H9 (cell line): Measurements from ENCODE around the gene FOXN4. TPM values are rescaled to one million over a fixed set of nuclear protein-coding genes. Genes with fewer than 3 reads are reported as not detected.

Experiments
- DNase-seq: peaks from one replicate; pipeline ENCODE4 v3.0.0-alpha.2; 2017
- H2AFZ ChIP-seq: one replicate; pipeline ENCODE4 v1.6.1; 2013; ENCODE audit warnings: mild to moderate bottlenecking, low read length, control low read depth, moderate library complexity
- H2AK5ac ChIP-seq: 2 replicates; pipeline ENCODE4 v1.6.1; 2013; ENCODE audit warnings: low read length, control low read depth, mixed read lengths; ENCODE audit not compliant: insufficient read length
- H2BK120ac ChIP-seq: one replicate; pipeline ENCODE4 v1.6.1; 2013; ENCODE audit warnings: low read depth, mild to moderate bottlenecking, low read length, control low read depth, inconsistent platforms; ENCODE audit not compliant: poor library complexity, severe bottlenecking
- H2BK12ac ChIP-seq: 2 replicates; pipeline ENCODE4 v1.6.1; 2013; ENCODE audit warnings: low read length, control low read depth, mixed read lengths, low read depth; ENCODE audit not compliant: insufficient read length
- H2BK15ac ChIP-seq: 2 replicates; pipeline ENCODE4 v1.6.1; 2013; ENCODE audit warnings: low read depth, low read length, control low read depth
- H2BK20ac ChIP-seq: one replicate; pipeline ENCODE4 v1.6.1; 2013; ENCODE audit warnings: low read depth, mild to moderate bottlenecking, low read length, control low read depth, inconsistent platforms; ENCODE audit not compliant: poor library complexity, severe bottlenecking
- H2BK5ac ChIP-seq: 2 replicates; pipeline ENCODE4 v1.6.1; 2013; ENCODE audit warnings: low read length, control low read depth, mixed read lengths; ENCODE audit not compliant: insufficient read length
- H3K14ac ChIP-seq: 2 replicates; pipeline ENCODE4 v1.6.1; 2013; ENCODE audit warnings: low read length, control low read depth; ENCODE audit not compliant: insufficient read depth
- H3K18ac ChIP-seq: 2 replicates; pipeline ENCODE4 v1.6.1; 2013; ENCODE audit warnings: low read depth, mild to moderate bottlenecking, mixed read lengths, low read length, control low read depth; ENCODE audit not compliant: insufficient read length
- H3K23ac ChIP-seq: 2 replicates; pipeline ENCODE4 v1.6.1; 2013; ENCODE audit warnings: low read length, control low read depth, mixed read lengths, low read depth; ENCODE audit not compliant: insufficient read length
- H3K23me2 ChIP-seq: 2 replicates; pipeline ENCODE4 v1.6.1; 2013; ENCODE audit warnings: low read depth, mild to moderate bottlenecking, mixed read lengths, low read length, control low read depth; ENCODE audit not compliant: insufficient read length, poor library complexity, severe bottlenecking
- H3K27ac ChIP-seq: 2 replicates; pipeline ENCODE4 v1.5.1; 2013; ENCODE audit warnings: low read length, control low read depth, mixed read lengths, low read depth; ENCODE audit not compliant: insufficient read length
- H3K27me3 ChIP-seq: 2 replicates; pipeline ENCODE4 v1.6.1; 2013; ENCODE audit warnings: low read length, control low read depth, inconsistent platforms; ENCODE audit not compliant: insufficient read depth
- H3K4ac ChIP-seq: 2 replicates; pipeline ENCODE4 v1.6.1; 2013; ENCODE audit warnings: low read depth, mild to moderate bottlenecking, control low read depth, inconsistent platforms, low read length, moderate library complexity
- H3K4me1 ChIP-seq: 2 replicates; pipeline ENCODE4 v1.6.1; 2013; ENCODE audit warnings: low read length, control low read depth, inconsistent platforms; ENCODE audit not compliant: insufficient read depth
- H3K4me2 ChIP-seq: 2 replicates; pipeline ENCODE4 v1.6.1; 2013; ENCODE audit warnings: low read length, control low read depth, mixed read lengths; ENCODE audit not compliant: insufficient read length, insufficient read depth
- H3K56ac ChIP-seq: 2 replicates; pipeline ENCODE4 v1.6.1; 2013; ENCODE audit warnings: low read depth, mild to moderate bottlenecking, mixed read lengths, low read length, control low read depth; ENCODE audit not compliant: insufficient read length
- H3K79me1 ChIP-seq: 2 replicates; pipeline ENCODE4 v1.6.1; 2013; ENCODE audit warnings: low read depth, mild to moderate bottlenecking, moderate library complexity, low read length, control low read depth, inconsistent platforms; ENCODE audit not compliant: insufficient read depth, poor library complexity, severe bottlenecking
- H3K79me2 ChIP-seq: 2 replicates; pipeline ENCODE4 v1.6.1; 2013; ENCODE audit warnings: low read length, control low read depth, inconsistent platforms; ENCODE audit not compliant: insufficient read depth
- H3K9ac ChIP-seq: 2 replicates; pipeline ENCODE4 v1.6.1; 2013; ENCODE audit warnings: low read length, control low read depth, mixed read lengths; ENCODE audit not compliant: insufficient read length; ENCODE audit errors: extremely low read depth
- H3K9me3 ChIP-seq: one replicate; pipeline ENCODE4 v1.6.1; 2013; ENCODE audit warnings: low read depth, low read length, inconsistent platforms; ENCODE audit not compliant: control insufficient read depth
- H3T11ph ChIP-seq: one replicate; pipeline ENCODE4 v1.6.1; 2013; ENCODE audit warnings: mild to moderate bottlenecking, low read length, control low read depth, inconsistent platforms
- H4K20me1 ChIP-seq: one replicate; pipeline ENCODE4 v1.6.1; 2013; ENCODE audit not compliant: control insufficient read depth, insufficient read length, insufficient read depth
- H4K5ac ChIP-seq: 2 replicates; pipeline ENCODE4 v1.6.1; 2013; ENCODE audit warnings: low read depth, mild to moderate bottlenecking, mixed read lengths, low read length, control low read depth; ENCODE audit not compliant: insufficient read length
- H4K8ac ChIP-seq: replicated peaks from 2 replicates; pipeline ENCODE4 v1.6.1; 2013; ENCODE audit warnings: low read length, control low read depth, mixed read lengths, low read depth; ENCODE audit not compliant: insufficient read length
- H4K91ac ChIP-seq: 2 replicates; pipeline ENCODE4 v1.6.1; 2013; ENCODE audit warnings: low read depth, mild to moderate bottlenecking, moderate library complexity, mixed read lengths, low read length, control low read depth; ENCODE audit not compliant: insufficient read length
- H3K27ac Mint-ChIP-seq, 3 experiments: 2 replicates in 2 of 3; 3 replicates in 1 of 3; pipeline ENCODE4 v1.8.0; 2020 to 2021; ENCODE audit warnings: mixed read lengths in 3 of 3, mild to moderate bottlenecking in 1 of 3, moderate library complexity in 1 of 3
- H3K27me3 Mint-ChIP-seq: 2 replicates; pipeline ENCODE4 v1.8.0; 2021; ENCODE audit warnings: low read depth, mild to moderate bottlenecking, moderate library complexity, mixed read lengths
- H3K36me3 Mint-ChIP-seq, 3 experiments: 2 replicates in 2 of 3; 3 replicates in 1 of 3; pipeline ENCODE4 v1.8.0; 2020 to 2021; ENCODE audit warnings: low read depth in 3 of 3, mixed read lengths in 3 of 3; ENCODE audit not compliant: insufficient read depth in 1 of 3
- H3K4me1 Mint-ChIP-seq, 2 experiments: 2 replicates each; pipeline ENCODE4 v1.8.0; 2020; ENCODE audit warnings: mixed read lengths in 2 of 2
- H3K4me3 Mint-ChIP-seq, 2 experiments: 2 replicates in 1 of 2; 3 replicates in 1 of 2; pipeline ENCODE4 v1.8.0; 2020 to 2021; ENCODE audit warnings: mild to moderate bottlenecking in 2 of 2, mixed read lengths in 2 of 2, moderate library complexity in 1 of 2
- H3K9me3 Mint-ChIP-seq, 2 experiments: 2 replicates in 1 of 2; 3 replicates in 1 of 2; pipeline ENCODE4 v1.8.0; 2020; ENCODE audit warnings: mild to moderate bottlenecking in 2 of 2, mixed read lengths in 2 of 2, moderate library complexity in 1 of 2
- CTCF ChIP-seq: fragments of 200-600 bp; sonication (generic); conservative IDR thresholded peaks from 3 replicates; pipeline ENCODE4 v1.8.0; 2021; ENCODE audit warnings: antibody characterized with exemption, mild to moderate bottlenecking
- WGBS: extraction: QIAGEN DNeasy Blood & Tissue Kit; methylation state at CpG from one replicate; pipeline ENCODE4 v1.1.7; 2013; ENCODE audit warnings: missing lambda C conversion rate, low lambda C conversion rate, mixed read lengths; ENCODE audit not compliant: insufficient read length; ENCODE audit errors: extremely low coverage; 5-methylcytosine and 5-hydroxymethylcytosine counted together
- total RNA-seq: library from RNA; stranded (reverse); gene quantifications from 2 replicates; pipeline ENCODE4 v1.2.1, GENCODE V29; 2021

Gene FOXN4
- total RNA-seq, 1 experiment from 2014 or later, result 0.39 TPM

- no peak overlapping the region for H3K14ac ChIP-seq
- no CpG with 5 or more reads among the region's 4 CpGs for WGBS
Observed at GRCh38 chr12:109286652-109287051, 22.4 kb downstream of the FOXN4 start.

More at GRCh38 chr12:109286652-109287051, 22.4 kb downstream of the FOXN4 start:
- Mint-ChIP-seq H3K27ac (no peak overlapping the region), H3K9me3 (no peaks in the 10 kb centered on the region), H3K27me3 (no peaks in the 10 kb centered on the region; the same call in none of the 2 replicates), H3K36me3 (no peaks in the 10 kb centered on the region), H3K4me1 (peaks cover 8 to 17% of the 10 kb centered on the region in 2 experiments), H3K4me3 (no peak overlapping the region)
- Histone ChIP-seq H2BK15ac (no peak overlapping the region), H3K79me2 (no peaks in the 10 kb centered on the region), H4K8ac (no peak overlapping the region), H3K4me1 (peaks cover 4% of the 10 kb centered on the region; the same call in 1 of the 2 replicates), H2AFZ (no peak overlapping the region), H2BK20ac (no peak overlapping the region), H3K9ac (no peak overlapping the region), H3T11ph (no peak overlapping the region), H2BK5ac (no peak overlapping the region), H2BK12ac (no peak overlapping the region), H3K56ac (no peak overlapping the region), H3K27ac (no peak overlapping the region), H3K27me3 (no peaks in the 10 kb centered on the region), H4K20me1 (no peaks in the 10 kb centered on the region), H2AK5ac (no peak overlapping the region), H3K4me2 (no peak overlapping the region), H4K91ac (no peak overlapping the region), H3K23me2 (no peaks in the 10 kb centered on the region), H3K4ac (no peak overlapping the region), H3K9me3 (no peaks in the 10 kb centered on the region), H3K18ac (no peak overlapping the region), H4K5ac (no peak overlapping the region), H3K79me1 (no peaks in the 10 kb centered on the region), H3K23ac (no peak overlapping the region), H2BK120ac (no peak overlapping the region)
- DNase-seq, result no peak
- TF ChIP-seq CTCF, result no peak
